ENCODE data around the gene OBSCN. TPM values are rescaled to one million over a fixed set of nuclear protein-coding genes. Genes with fewer than 3 reads are reported as not detected.

Gene OBSCN
- total and polyA plus RNA-seq, 10 of the 15 experiments (the other 5 are each of a cell fraction or from before 2014, with no cell fraction given): 0.01 to 0.36 (median 0.08) TPM; not detected in 2

DNA sequence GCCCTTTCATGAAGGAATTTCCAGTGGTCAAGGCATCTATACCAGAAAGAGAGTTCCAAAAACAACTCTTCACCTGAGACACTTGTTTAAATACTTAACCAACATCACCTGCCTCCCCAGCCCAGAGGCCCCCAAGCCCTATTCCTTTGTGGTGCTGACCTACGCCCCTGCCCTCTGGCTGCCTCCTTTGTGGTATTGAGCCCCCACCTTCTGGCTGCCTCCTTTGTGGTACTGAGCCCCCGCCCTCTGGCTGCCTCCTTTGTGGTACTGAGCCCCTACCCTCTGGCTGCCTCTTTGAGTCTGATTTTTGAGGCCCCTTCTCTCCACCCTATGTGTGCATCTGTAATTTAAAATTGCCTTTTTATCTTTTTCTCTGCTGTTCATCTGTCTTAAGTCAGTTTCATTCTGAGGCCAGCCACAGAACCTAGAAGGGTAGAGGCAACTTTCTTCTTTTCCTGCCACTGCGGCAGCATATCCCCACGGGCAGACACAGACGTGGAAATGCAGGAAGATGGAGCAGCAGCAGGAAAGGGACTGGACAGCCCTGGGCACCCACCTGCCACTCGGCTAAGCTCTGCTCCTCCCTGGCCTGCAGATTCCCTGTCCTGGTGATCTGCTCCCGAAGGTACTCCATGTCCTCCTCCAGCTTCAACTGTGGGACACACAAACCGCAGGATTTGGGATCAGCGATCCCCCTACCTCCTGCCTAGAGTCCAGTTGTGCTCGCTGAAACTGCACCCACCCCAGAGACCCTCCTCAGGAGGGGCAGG lies 205.6 kb downstream of the OBSCN start:
- in situ Hi-C loops (cut with MboI): no loop called here
- no peak overlapping the region for H3K4me2 ChIP-seq (ENCODE audit: control insufficient read depth, insufficient read depth)
- no peak for ATAC-seq
- H3K27ac ChIP-seq (ENCODE audit: control insufficient read depth, insufficient read depth): no peak overlapping the region
- intact Hi-C loops (cut with micrococcal nuclease; ENCODE audit: unreplicated experiment): no loop called here
- no peaks in the 10 kb centered on the region for H4K20me1 ChIP-seq (ENCODE audit: control insufficient read depth, insufficient read depth)
- SMC1A ChIA-PET (ENCODE audit: uncharacterized antibody, unreplicated experiment): interaction anchor here (0.7 kb wide), 1 partner anchor 253 kb away, joined by 3 read pairs; no protein-coding TSS in a partner anchor
- peaks cover 3 to 5% of the 10 kb centered on the region in 2 experiments; a peak in 3 of 4 replicates for H3K27me3 ChIP-seq (replicated peaks in 1 of 2; ENCODE audit: control insufficient read depth in 2 of 2, insufficient read depth in 2 of 2, low read length in 1 of 2)
- H2AFZ ChIP-seq (ENCODE audit: control insufficient read depth, low read depth, low read length): no peak overlapping the region
- no TSS peak for BruUV-seq (replicated peaks)
- no peak for DNase-seq (ENCODE audit: low read depth, low spot score)
- H3K9me3 ChIP-seq (replicated peaks; ENCODE audit: control insufficient read depth, insufficient read depth, low read length): no peaks in the 10 kb centered on the region
- H3K36me3 ChIP-seq (ENCODE audit: control insufficient read depth in 2 of 2, insufficient read depth in 2 of 2, low read length in 1 of 2): no peaks in the 10 kb centered on the region
- no peaks in the 10 kb centered on the region for H3K4me1 ChIP-seq (ENCODE audit: control insufficient read depth, insufficient read depth, low read length)
- RAD21 ChIA-PET (ENCODE audit: unreplicated experiment): no interaction called here
- no peak for FAIRE-seq
- H3K79me2 ChIP-seq (ENCODE audit: control insufficient read depth, insufficient read depth, low read length): no peaks in the 10 kb centered on the region
- H3K9ac ChIP-seq (ENCODE audit: control insufficient read depth, insufficient read depth, low read length): no peak overlapping the region
- WGBS (ENCODE audit: insufficient coverage, insufficient replicate concordance, low lambda C conversion rate, missing lambda C conversion rate): 73% methylated on average over 10 of the region's 10 CpGs
- H3K4me3 ChIP-seq: no peak overlapping the region
- CTCF ChIA-PET: no interaction called here
- POLR2A ChIA-PET: no interaction called here
- no peak for TF ChIP-seq SUPT20H (IDR thresholded peaks at IDR 0.05; ENCODE audit: borderline replicate concordance, control insufficient read depth, low read depth, low read length)
- TF ChIP-seq SREBF1 (IDR thresholded peaks at IDR 0.05; ENCODE audit: low read length): no peak
- no peak for TF ChIP-seq KAT2A (conservative IDR thresholded peaks at IDR 0.05; ENCODE audit: control insufficient read depth, low read depth, low read length)
- TF ChIP-seq ZSCAN29 (IDR thresholded peaks at IDR 0.05): no peak
- TF ChIP-seq CBX5 (IDR thresholded peaks at IDR 0.05; ENCODE audit: low read depth): no peak
- TF ChIP-seq IRF4 (IDR thresholded peaks at IDR 0.05; ENCODE audit: low read depth, low read length): no peak
- TF ChIP-seq CHD1 (IDR thresholded peaks at IDR 0.05; ENCODE audit: low read depth, low read length): no peak
- TF ChIP-seq, protein P1, sequence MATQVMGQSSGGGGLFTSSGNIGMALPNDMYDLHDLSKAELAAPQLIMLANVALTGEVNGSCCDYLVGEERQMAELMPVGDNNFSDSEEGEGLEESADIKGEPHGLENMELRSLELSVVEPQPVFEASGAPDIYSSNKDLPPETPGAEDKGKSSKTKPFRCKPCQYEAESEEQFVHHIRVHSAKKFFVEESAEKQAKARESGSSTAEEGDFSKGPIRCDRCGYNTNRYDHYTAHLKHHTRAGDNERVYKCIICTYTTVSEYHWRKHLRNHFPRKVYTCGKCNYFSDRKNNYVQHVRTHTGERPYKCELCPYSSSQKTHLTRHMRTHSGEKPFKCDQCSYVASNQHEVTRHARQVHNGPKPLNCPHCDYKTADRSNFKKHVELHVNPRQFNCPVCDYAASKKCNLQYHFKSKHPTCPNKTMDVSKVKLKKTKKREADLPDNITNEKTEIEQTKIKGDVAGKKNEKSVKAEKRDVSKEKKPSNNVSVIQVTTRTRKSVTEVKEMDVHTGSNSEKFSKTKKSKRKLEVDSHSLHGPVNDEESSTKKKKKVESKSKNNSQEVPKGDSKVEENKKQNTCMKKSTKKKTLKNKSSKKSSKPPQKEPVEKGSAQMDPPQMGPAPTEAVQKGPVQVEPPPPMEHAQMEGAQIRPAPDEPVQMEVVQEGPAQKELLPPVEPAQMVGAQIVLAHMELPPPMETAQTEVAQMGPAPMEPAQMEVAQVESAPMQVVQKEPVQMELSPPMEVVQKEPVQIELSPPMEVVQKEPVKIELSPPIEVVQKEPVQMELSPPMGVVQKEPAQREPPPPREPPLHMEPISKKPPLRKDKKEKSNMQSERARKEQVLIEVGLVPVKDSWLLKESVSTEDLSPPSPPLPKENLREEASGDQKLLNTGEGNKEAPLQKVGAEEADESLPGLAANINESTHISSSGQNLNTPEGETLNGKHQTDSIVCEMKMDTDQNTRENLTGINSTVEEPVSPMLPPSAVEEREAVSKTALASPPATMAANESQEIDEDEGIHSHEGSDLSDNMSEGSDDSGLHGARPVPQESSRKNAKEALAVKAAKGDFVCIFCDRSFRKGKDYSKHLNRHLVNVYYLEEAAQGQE (IDR thresholded peaks at IDR 0.05; ENCODE audit: low read depth, low read length): no peak
- TF ChIP-seq, protein P2, sequence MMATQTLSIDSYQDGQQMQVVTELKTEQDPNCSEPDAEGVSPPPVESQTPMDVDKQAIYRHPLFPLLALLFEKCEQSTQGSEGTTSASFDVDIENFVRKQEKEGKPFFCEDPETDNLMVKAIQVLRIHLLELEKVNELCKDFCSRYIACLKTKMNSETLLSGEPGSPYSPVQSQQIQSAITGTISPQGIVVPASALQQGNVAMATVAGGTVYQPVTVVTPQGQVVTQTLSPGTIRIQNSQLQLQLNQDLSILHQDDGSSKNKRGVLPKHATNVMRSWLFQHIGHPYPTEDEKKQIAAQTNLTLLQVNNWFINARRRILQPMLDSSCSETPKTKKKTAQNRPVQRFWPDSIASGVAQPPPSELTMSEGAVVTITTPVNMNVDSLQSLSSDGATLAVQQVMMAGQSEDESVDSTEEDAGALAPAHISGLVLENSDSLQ (IDR thresholded peaks at IDR 0.05): no peak
- TF ChIP-seq, protein P3, sequence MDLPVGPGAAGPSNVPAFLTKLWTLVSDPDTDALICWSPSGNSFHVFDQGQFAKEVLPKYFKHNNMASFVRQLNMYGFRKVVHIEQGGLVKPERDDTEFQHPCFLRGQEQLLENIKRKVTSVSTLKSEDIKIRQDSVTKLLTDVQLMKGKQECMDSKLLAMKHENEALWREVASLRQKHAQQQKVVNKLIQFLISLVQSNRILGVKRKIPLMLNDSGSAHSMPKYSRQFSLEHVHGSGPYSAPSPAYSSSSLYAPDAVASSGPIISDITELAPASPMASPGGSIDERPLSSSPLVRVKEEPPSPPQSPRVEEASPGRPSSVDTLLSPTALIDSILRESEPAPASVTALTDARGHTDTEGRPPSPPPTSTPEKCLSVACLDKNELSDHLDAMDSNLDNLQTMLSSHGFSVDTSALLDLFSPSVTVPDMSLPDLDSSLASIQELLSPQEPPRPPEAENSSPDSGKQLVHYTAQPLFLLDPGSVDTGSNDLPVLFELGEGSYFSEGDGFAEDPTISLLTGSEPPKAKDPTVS (IDR thresholded peaks at IDR 0.05; ENCODE audit: low read depth, low read length): no peak
- TF ChIP-seq ZNF274 (IDR thresholded peaks at IDR 0.05; ENCODE audit: insufficient read depth, insufficient read length): no peak
- no peak for TF ChIP-seq YY1 (IDR thresholded peaks at IDR 0.05; ENCODE audit: low read depth, low read length)
- no peak for TF ChIP-seq ZNF207 (IDR thresholded peaks at IDR 0.05; ENCODE audit: borderline replicate concordance)
- TF ChIP-seq, protein P4, sequence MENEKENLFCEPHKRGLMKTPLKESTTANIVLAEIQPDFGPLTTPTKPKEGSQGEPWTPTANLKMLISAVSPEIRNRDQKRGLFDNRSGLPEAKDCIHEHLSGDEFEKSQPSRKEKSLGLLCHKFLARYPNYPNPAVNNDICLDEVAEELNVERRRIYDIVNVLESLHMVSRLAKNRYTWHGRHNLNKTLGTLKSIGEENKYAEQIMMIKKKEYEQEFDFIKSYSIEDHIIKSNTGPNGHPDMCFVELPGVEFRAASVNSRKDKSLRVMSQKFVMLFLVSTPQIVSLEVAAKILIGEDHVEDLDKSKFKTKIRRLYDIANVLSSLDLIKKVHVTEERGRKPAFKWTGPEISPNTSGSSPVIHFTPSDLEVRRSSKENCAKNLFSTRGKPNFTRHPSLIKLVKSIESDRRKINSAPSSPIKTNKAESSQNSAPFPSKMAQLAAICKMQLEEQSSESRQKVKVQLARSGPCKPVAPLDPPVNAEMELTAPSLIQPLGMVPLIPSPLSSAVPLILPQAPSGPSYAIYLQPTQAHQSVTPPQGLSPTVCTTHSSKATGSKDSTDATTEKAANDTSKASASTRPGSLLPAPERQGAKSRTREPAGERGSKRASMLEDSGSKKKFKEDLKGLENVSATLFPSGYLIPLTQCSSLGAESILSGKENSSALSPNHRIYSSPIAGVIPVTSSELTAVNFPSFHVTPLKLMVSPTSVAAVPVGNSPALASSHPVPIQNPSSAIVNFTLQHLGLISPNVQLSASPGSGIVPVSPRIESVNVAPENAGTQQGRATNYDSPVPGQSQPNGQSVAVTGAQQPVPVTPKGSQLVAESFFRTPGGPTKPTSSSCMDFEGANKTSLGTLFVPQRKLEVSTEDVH (IDR thresholded peaks at IDR 0.05; ENCODE audit: low read depth, partially characterized antibody): no peak
